Body of pancreas (tissue), 4 donors: Measurements from ENCODE around the gene XPO1.

ENCODE experiments used
- POLR2A ChIP-seq, 3 donors: fragments of 450-650 bp; IDR thresholded peaks; one replicate each; pipeline ENCODE4 v1.6.1; 2016; ENCODE audit warnings: antibody characterized with exemption in 3 of 3, mild to moderate bottlenecking in 2 of 3
- TF ChIP-seq, protein P1 (sequence below), 7 experiments: fragments of 450-650 bp in 4 of 7; fragments of 200-600 bp in 3 of 7; sonication (generic) in 3 of 7; IDR thresholded peaks; one replicate each; pipeline ENCODE4 v1.5.1; 2016 to 2019; ENCODE audit warnings: antibody characterized with exemption in 7 of 7

- TF ChIP-seq, protein P1, sequence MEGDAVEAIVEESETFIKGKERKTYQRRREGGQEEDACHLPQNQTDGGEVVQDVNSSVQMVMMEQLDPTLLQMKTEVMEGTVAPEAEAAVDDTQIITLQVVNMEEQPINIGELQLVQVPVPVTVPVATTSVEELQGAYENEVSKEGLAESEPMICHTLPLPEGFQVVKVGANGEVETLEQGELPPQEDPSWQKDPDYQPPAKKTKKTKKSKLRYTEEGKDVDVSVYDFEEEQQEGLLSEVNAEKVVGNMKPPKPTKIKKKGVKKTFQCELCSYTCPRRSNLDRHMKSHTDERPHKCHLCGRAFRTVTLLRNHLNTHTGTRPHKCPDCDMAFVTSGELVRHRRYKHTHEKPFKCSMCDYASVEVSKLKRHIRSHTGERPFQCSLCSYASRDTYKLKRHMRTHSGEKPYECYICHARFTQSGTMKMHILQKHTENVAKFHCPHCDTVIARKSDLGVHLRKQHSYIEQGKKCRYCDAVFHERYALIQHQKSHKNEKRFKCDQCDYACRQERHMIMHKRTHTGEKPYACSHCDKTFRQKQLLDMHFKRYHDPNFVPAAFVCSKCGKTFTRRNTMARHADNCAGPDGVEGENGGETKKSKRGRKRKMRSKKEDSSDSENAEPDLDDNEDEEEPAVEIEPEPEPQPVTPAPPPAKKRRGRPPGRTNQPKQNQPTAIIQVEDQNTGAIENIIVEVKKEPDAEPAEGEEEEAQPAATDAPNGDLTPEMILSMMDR (IDR thresholded peaks at IDR 0.05) = no peak
- TF ChIP-seq POLR2A (IDR thresholded peaks at IDR 0.05) = no peak
Observed at GRCh38 chr2:61530749-61531148, 7.4 kb downstream of the XPO1 start.
